ENCODE measurements around the gene TRIP12.
"Not testable (repeated sequence)": the region's sequence is repeated elsewhere in the genome, so short reads cannot be mapped to it uniquely, and the experiment has no call there.

TRIP12 gene

GRCh38 chr2:229921892-229922448 is at the start of gene TRIP12:
Gene TRIP12, minus strand, starts transcription at chr2:229922009. Its CDS starts 41,930 bp downstream, at chr2:229880079.
- TF ChIP-seq Cebpa-rat (IDR thresholded peaks at IDR 0.05) = no peak
- H3K9ac ChIP-seq = peak within 1 kb of the TSS; percentile 89 to 100 (median 96)
- H3K36me3 ChIP-seq = peaks cover 11 to 27% (median 20%) of the 10 kb centered on the region in 11 experiments; a peak in 21 of 22 replicates
- peak within 1 kb of the TSS; percentile 89 to 98 (median 95) for H3K4me2 ChIP-seq
- peaks cover 34 to 45% (median 39%) of the 10 kb centered on the region in 11 experiments for H4K20me1 ChIP-seq
- peak within 1 kb of the TSS; percentile 75 to 99 (median 94) for H3K4me3 ChIP-seq
- peaks cover 21 to 53% (median 40%) of the 10 kb centered on the region in 10 experiments for H3K4me1 ChIP-seq
- no peaks in the 10 kb centered on the region for H3K9me3 ChIP-seq (replicated peaks in 1 of 11)
- peak within 1 kb of the TSS; percentile 87 to 99 (median 97) for H3K27ac ChIP-seq
- H3K27me3 ChIP-seq = no peaks in the 10 kb centered on the region

DNA sequence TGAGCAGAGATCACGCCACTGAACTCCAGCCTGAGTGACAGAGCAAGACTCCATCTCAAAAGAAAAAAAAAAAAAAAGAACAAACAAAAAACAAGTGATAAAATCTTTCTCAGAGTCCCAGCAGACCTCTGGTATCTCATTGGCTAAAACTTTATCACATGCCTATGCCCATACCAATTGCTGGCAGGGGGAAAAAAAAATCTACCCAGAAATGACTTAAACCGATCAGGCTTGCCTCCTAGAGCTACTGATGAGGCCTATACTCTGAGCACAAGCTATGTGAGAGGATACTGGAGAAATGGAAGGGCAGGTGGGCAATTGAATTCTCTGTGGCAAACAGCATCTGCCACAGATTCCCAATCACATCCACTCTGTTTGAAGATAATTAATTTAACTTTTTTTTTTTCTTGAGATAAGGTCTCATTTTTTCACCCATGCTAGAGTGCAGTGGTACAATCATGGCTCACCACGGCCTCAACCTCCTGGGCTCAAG is 49.5 kb upstream of the TRIP12 start:
- no peaks in the 10 kb centered on the region; a peak in 1 of 22 replicates for H3K36me3 ChIP-seq
- H4K20me1 ChIP-seq = no peaks in the 10 kb centered on the region
- H3K9ac ChIP-seq = no peak overlapping the region
- H3K4me3 ChIP-seq = no peak overlapping the region
- H3K9me3 ChIP-seq (replicated peaks in 1 of 11) = no peaks in the 10 kb centered on the region
- no peak overlapping the region for H3K4me2 ChIP-seq
- no peaks in the 10 kb centered on the region for H3K27me3 ChIP-seq
- TF ChIP-seq Cebpa-rat (IDR thresholded peaks at IDR 0.05) = no peak
- no peak overlapping the region for H3K27ac ChIP-seq
- no peaks in the 10 kb centered on the region for H3K4me1 ChIP-seq

GRCh38 chr2:229970406-229970805 is 48.6 kb upstream of the TRIP12 start:
- H3K9ac ChIP-seq = no peak overlapping the region
- H4K20me1 ChIP-seq = no peaks in the 10 kb centered on the region
- H3K4me3 ChIP-seq = no peak overlapping the region
- H3K4me1 ChIP-seq = no peaks in the 10 kb centered on the region
- no peaks in the 10 kb centered on the region; a peak in 1 of 22 replicates for H3K36me3 ChIP-seq
- no peak overlapping the region for H3K27ac ChIP-seq
- H3K4me2 ChIP-seq = no peak overlapping the region
- H3K27me3 ChIP-seq = no peaks in the 10 kb centered on the region
- no peak for TF ChIP-seq Cebpa-rat (IDR thresholded peaks at IDR 0.05)
- no peaks in the 10 kb centered on the region for H3K9me3 ChIP-seq (replicated peaks in 1 of 11)

- H4K20me1 ChIP-seq = no peaks in the 10 kb centered on the region
Measured at GRCh38 chr2:229969921-229970320, 48.1 kb upstream of the TRIP12 start.

DNA sequence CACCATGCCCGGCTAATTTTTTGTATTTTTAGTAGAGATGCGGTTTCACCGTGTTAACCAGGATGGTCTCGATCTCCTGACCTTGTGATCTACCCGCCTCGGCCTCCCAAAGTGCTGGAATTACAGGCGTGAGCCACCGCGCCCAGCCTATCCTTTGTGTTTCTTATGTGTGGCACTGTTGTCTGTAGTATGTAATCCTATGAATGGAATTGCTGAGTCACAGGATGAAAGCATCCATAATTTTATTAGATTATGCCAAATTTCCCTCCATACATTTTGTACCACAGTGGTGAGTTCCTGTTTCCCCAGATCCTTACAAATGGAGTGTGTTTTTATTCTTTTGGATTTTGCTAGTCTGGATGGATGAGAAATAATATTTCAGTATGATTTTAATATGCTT is 41.8 kb upstream of the TRIP12 start:
- not testable (repeated sequence) for H3K4me1 ChIP-seq; H3K27ac ChIP-seq; H3K4me2 ChIP-seq; H4K20me1 ChIP-seq; H3K9ac ChIP-seq; H3K36me3 ChIP-seq; H3K9me3 ChIP-seq (replicated peaks in 1 of 11); H3K4me3 ChIP-seq; H3K27me3 ChIP-seq

More at GRCh38 chr2:229969921-229970320, 48.1 kb upstream of the TRIP12 start:
- Histone ChIP-seq H3K4me1 (no peaks in the 10 kb centered on the region), H3K27ac (no peak overlapping the region), H3K4me3 (no peak overlapping the region), H3K9me3 (replicated peaks in 1 of 11) (no peaks in the 10 kb centered on the region), H3K27me3 (no peaks in the 10 kb centered on the region), H3K4me2 (no peak overlapping the region), H3K36me3 (no peaks in the 10 kb centered on the region; a peak in 1 of 22 replicates), H3K9ac (no peak overlapping the region)
- TF ChIP-seq Cebpa-rat (IDR thresholded peaks at IDR 0.05) = no peak

- TF ChIP-seq Cebpa-rat (IDR thresholded peaks at IDR 0.05) = no peak
- H3K4me1 ChIP-seq = no peaks in the 10 kb centered on the region
- no peak overlapping the region for H3K4me3 ChIP-seq
- H3K9ac ChIP-seq = no peak overlapping the region
- no peaks in the 10 kb centered on the region for H3K9me3 ChIP-seq (replicated peaks in 1 of 11)
- no peak overlapping the region for H3K27ac ChIP-seq
- no peak overlapping the region for H3K4me2 ChIP-seq
- no peaks in the 10 kb centered on the region for H4K20me1 ChIP-seq
- H3K36me3 ChIP-seq = no peaks in the 10 kb centered on the region
- H3K27me3 ChIP-seq = no peaks in the 10 kb centered on the region
Measured at GRCh38 chr2:229956491-229956890, 34.7 kb upstream of the TRIP12 start.

- H3K27me3 ChIP-seq = no peaks in the 10 kb centered on the region
- no peaks in the 10 kb centered on the region for H4K20me1 ChIP-seq
- H3K9ac ChIP-seq = no peak overlapping the region
- H3K36me3 ChIP-seq = no peaks in the 10 kb centered on the region
- no peaks in the 10 kb centered on the region for H3K4me1 ChIP-seq
- no peak overlapping the region for H3K4me2 ChIP-seq
- H3K4me3 ChIP-seq = no peak overlapping the region
- no peak for TF ChIP-seq Cebpa-rat (IDR thresholded peaks at IDR 0.05)
- H3K27ac ChIP-seq = no peak overlapping the region
- H3K9me3 ChIP-seq (replicated peaks in 1 of 11) = no peaks in the 10 kb centered on the region
Measured at GRCh38 chr2:229955663-229956062, 33.9 kb upstream of the TRIP12 start.

- no peak for TF ChIP-seq Cebpa-rat (IDR thresholded peaks at IDR 0.05)
- no peaks in the 10 kb centered on the region for H3K27me3 ChIP-seq
- H3K36me3 ChIP-seq = no peaks in the 10 kb centered on the region
- no peaks in the 10 kb centered on the region for H3K9me3 ChIP-seq (replicated peaks in 1 of 11)
- H4K20me1 ChIP-seq = no peaks in the 10 kb centered on the region
- H3K27ac ChIP-seq = no peak overlapping the region
- no peak overlapping the region for H3K9ac ChIP-seq
- H3K4me1 ChIP-seq = peaks cover 0 to 6% (median 0%) of the 10 kb centered on the region in 10 experiments; a peak in 5 of 20 replicates
- H3K4me2 ChIP-seq = no peak overlapping the region
- no peak overlapping the region for H3K4me3 ChIP-seq
Measured at GRCh38 chr2:229952256-229952835, 30.5 kb upstream of the TRIP12 start.

DNA sequence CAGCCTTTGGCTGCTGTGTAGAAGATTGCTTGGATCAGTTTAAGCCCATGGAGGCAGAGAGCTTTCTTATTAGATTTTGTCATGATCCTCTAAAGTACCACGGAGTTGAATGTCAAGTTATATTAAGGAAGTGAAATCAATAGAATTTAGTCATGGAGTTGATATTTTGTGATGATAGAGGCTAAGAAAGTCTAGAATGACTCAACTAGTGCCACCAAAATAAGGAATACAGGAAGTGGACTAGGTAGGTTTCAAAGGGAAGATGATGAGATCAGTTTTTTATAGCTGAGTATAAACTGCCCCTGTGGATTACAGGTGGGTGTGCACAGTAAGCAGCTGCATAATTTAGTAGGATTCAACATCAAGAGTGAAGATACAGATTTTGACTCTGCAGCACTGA is 25.7 kb upstream of the TRIP12 start:
- no peak overlapping the region for H3K9ac ChIP-seq
- H3K4me1 ChIP-seq = peaks cover 0 to 19% (median 6%) of the 10 kb centered on the region in 10 experiments; a peak in 12 of 20 replicates
- H3K27ac ChIP-seq = no peak overlapping the region
- H3K27me3 ChIP-seq = no peaks in the 10 kb centered on the region
- H3K9me3 ChIP-seq (replicated peaks in 1 of 11) = no peaks in the 10 kb centered on the region
- H3K4me2 ChIP-seq = peak overlapping the region in 3 of 11 experiments; percentile 1 to 46 (median 15); a peak in 4 of 22 replicates
- no peak overlapping the region for H3K4me3 ChIP-seq
- TF ChIP-seq Cebpa-rat (IDR thresholded peaks at IDR 0.05) = no peak
- no peaks in the 10 kb centered on the region for H4K20me1 ChIP-seq
- H3K36me3 ChIP-seq = no peaks in the 10 kb centered on the region

- TF ChIP-seq Cebpa-rat (IDR thresholded peaks at IDR 0.05) = no peak
- H3K9ac ChIP-seq = no peak overlapping the region
- H3K9me3 ChIP-seq (replicated peaks in 1 of 11) = no peaks in the 10 kb centered on the region
- no peaks in the 10 kb centered on the region for H3K27me3 ChIP-seq
- no peak overlapping the region for H3K27ac ChIP-seq
- H3K4me2 ChIP-seq = no peak overlapping the region
- no peaks in the 10 kb centered on the region for H3K36me3 ChIP-seq
- H4K20me1 ChIP-seq = no peaks in the 10 kb centered on the region
- peaks cover 0 to 19% (median 6%) of the 10 kb centered on the region in 10 experiments; a peak in 12 of 20 replicates for H3K4me1 ChIP-seq
- no peak overlapping the region for H3K4me3 ChIP-seq
Measured at GRCh38 chr2:229945975-229946374, 24.2 kb upstream of the TRIP12 start.
